K562 (cell line): Measurements from ENCODE around the gene CASKIN2. TPM values are rescaled to one million over a fixed set of nuclear protein-coding genes. Genes with fewer than 3 reads are reported as not detected.

Experiments
- CREM ChIP-seq: IDR thresholded peaks from 2 replicates; pipeline ENCODE4 v1.6.1; 2014; ENCODE audit warnings: antibody characterized with exemption, low read depth
- EGR1 ChIP-seq: fragments of 450-650 bp; conservative IDR thresholded peaks from 2 replicates; pipeline ENCODE4 v1.6.1; 2017; ENCODE audit warnings: mild to moderate bottlenecking
- JUND ChIP-seq, 2 experiments: IDR thresholded peaks; 2 replicates in 1 of 2; 3 replicates in 1 of 2; pipeline ENCODE4 v1.6.1; 2011; ENCODE audit warnings: borderline replicate concordance in 2 of 2, low read depth in 2 of 2, low read length in 2 of 2, improper control_type of control experiment in 1 of 2, missing biosample characterization in 1 of 2, missing genetic modification characterization in 1 of 2, missing genetic modification reagents in 1 of 2
- MAFG ChIP-seq: fragments of 450-650 bp; conservative IDR thresholded peaks from 2 replicates; pipeline ENCODE4 v1.6.1; 2016; ENCODE audit warnings: missing genetic modification characterization, missing compliant biosample characterization
- REST ChIP-seq, 2 experiments: fragments of 450-650 bp; formaldehyde crosslinking in 1 of 2; IDR thresholded peaks; 2 replicates each; pipeline versions ENCODE4 v1.4.0 to v1.6.1; 2014 to 2020; ENCODE audit warnings: mild to moderate bottlenecking in 2 of 2, borderline replicate concordance in 1 of 2, low read depth in 1 of 2
- SIX5 ChIP-seq, 2 experiments: IDR thresholded peaks; 2 replicates each; pipeline ENCODE4 v1.6.1; 2011; ENCODE audit warnings: low read length in 2 of 2, borderline replicate concordance in 1 of 2, low read depth in 1 of 2, mild to moderate bottlenecking in 1 of 2, moderate library complexity in 1 of 2; ENCODE audit not compliant: insufficient read depth in 1 of 2
- SPI1 ChIP-seq: IDR thresholded peaks from 2 replicates; pipeline ENCODE4 v1.6.1; 2011; ENCODE audit warnings: low read depth, low read length, control low read depth, borderline replicate concordance
- TBL1XR1 ChIP-seq, 2 experiments: IDR thresholded peaks; 2 replicates each; pipeline ENCODE4 v1.6.1; 2012; ENCODE audit warnings: improper control_type of control experiment in 2 of 2, low read length in 2 of 2, mild to moderate bottlenecking in 1 of 2
- ZNF133 ChIP-seq: fragments of 250-450 bp; sonication (Bioruptor Pico); IDR thresholded peaks from 2 replicates; pipeline ENCODE4 v1.4.0; 2020; ENCODE audit warnings: mild to moderate bottlenecking
- ZNF282 ChIP-seq: sonication (generic); formaldehyde crosslinking; IDR thresholded peaks from 2 replicates; pipeline ENCODE4 v1.8.1; 2023; ENCODE audit warnings: missing genetic modification reagents
- ZZZ3 ChIP-seq: fragments of 450-650 bp; IDR thresholded peaks from 2 replicates; pipeline ENCODE4 v1.6.1; 2016; ENCODE audit warnings: antibody characterized with exemption, mild to moderate bottlenecking, moderate library complexity
- polyA plus RNA-seq, 8 experiments: library from polyadenylated mRNA; depleted of rRNA in 4 of 8; stranded (reverse) in 5 of 8; unstranded in 3 of 8; fragments of >200 nt; fragmentation: Nextera tagmentation in 2 of 8; fragmentation: Illumina TruSeq in 1 of 8; extraction: Ambion mirVana in 2 of 8; extraction: Trizol in 1 of 8; gene quantifications; 2 replicates each; pipeline versions ENCODE4 v1.2.1 to v1.2.3, GENCODE V29; 2011 to 2014; ENCODE audit warnings: inconsistent platforms in 1 of 8, missing spikeins in 1 of 8
- total RNA-seq, 7 experiments: library from RNA; depleted of rRNA in 6 of 7; stranded (reverse); fragments of >200 nt in 6 of 7; fragmentation: Illumina TruSeq in 2 of 7; extraction: Trizol in 2 of 7; gene quantifications; 2 replicates each; pipeline versions ENCODE4 v1.2.1 to v1.2.3, GENCODE V29; 2011 to 2021; ENCODE audit warnings: low replicate concordance in 1 of 7
- TF ChIP-seq, protein P1 (sequence below): sonication (generic); formaldehyde crosslinking; IDR thresholded peaks from 2 replicates; pipeline ENCODE4 v1.8.1; 2022; ENCODE audit warnings: missing genetic modification reagents
- TF ChIP-seq, protein P2 (sequence below), 3 experiments: IDR thresholded peaks in 2 of 3; conservative IDR thresholded peaks in 1 of 3; 2 replicates each; pipeline ENCODE4 v1.5.1; 2011 to 2012; ENCODE audit warnings: low read length in 3 of 3, mild to moderate bottlenecking in 3 of 3, control low read depth in 2 of 3, improper control_type of control experiment in 1 of 3, inconsistent platforms in 1 of 3, low read depth in 1 of 3, mixed read lengths in 1 of 3, moderate library complexity in 1 of 3; ENCODE audit not compliant: insufficient read depth in 2 of 3

CASKIN2 gene
- total and polyA plus RNA-seq, 9 of the 15 experiments (the other 6 are each of a cell fraction or from before 2014, with no cell fraction given), result 0.01 to 12.2 (median 2.1) TPM

DNA sequence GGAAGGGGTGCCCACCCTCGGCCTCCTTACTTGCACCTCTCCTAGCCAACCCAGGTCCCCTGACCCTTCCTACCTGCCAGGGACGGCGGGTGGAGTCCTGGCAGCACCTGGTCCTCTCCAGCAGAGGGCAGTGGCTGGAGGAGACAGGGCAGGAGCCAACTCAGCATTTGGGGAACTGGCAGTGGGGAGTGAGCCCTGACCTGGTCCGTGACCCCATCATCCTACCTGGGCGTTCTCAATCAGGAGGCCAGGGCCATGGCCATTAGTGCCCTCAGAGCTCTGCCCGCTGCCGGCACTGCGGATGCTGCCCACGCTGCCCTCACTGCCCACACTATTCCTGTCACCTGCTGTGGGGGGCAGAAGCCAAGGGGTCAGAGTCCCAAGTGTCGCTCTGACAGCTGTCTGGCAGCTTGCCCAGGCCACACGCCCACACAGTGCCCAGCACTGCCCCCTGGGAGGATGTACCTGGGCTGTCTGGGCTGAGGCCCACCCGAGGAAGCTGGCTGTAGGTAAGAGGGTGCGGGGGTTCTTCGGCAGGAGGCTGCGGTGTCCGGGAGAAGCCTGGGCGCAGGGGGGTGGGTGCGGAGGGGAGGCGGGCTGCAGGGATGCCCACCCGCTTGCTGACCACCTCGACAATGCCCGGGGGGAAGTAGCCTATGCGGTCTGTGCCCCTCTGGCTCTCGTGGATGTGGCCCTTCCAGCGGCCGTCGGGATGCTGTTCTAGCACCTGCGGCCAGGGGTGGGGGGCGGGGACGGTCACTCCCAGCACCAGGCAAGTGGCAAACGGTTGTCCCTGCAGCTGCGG, 10.8 kb downstream of the CASKIN2 start (continued):
- TF ChIP-seq, protein P1, sequence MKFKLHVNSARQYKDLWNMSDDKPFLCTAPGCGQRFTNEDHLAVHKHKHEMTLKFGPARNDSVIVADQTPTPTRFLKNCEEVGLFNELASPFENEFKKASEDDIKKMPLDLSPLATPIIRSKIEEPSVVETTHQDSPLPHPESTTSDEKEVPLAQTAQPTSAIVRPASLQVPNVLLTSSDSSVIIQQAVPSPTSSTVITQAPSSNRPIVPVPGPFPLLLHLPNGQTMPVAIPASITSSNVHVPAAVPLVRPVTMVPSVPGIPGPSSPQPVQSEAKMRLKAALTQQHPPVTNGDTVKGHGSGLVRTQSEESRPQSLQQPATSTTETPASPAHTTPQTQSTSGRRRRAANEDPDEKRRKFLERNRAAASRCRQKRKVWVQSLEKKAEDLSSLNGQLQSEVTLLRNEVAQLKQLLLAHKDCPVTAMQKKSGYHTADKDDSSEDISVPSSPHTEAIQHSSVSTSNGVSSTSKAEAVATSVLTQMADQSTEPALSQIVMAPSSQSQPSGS (CRISPR knock-in tag), result no peak
- TF ChIP-seq MAFG (tag) (peak; percentile 53; the same call in 1 of the 2 replicates), ZNF133 (CRISPR knock-in tag) (no peak), JUND (IDR thresholded peaks at IDR 0.05; ENCODE audit: borderline replicate concordance, low read depth, low read length) (no peak), JUND (tag; IDR thresholded peaks at IDR 0.05; ENCODE audit: borderline replicate concordance, low read depth, low read length) (no peak), SPI1 (peak; percentile 55), ZNF282 (CRISPR knock-in tag) (no peak), ZZZ3 (no peak), SIX5 (IDR thresholded peaks at IDR 0.05; ENCODE audit: borderline replicate concordance in 1 of 2, insufficient read depth in 1 of 2, low read depth in 1 of 2, low read length in 2 of 2) (no peak), TBL1XR1 (IDR thresholded peaks at IDR 0.05; ENCODE audit: low read length in 2 of 2) (no peak), EGR1 (peak; percentile 25; the same call in 1 of the 2 replicates), REST (IDR thresholded peaks at IDR 0.05; ENCODE audit: borderline replicate concordance) (peak; percentile 54; the same call in 1 of the 2 replicates), REST (CRISPR knock-in tag; IDR thresholded peaks at IDR 0.05; ENCODE audit: low read depth) (no peak), CREM (no peak)
- TF ChIP-seq, protein P2, sequence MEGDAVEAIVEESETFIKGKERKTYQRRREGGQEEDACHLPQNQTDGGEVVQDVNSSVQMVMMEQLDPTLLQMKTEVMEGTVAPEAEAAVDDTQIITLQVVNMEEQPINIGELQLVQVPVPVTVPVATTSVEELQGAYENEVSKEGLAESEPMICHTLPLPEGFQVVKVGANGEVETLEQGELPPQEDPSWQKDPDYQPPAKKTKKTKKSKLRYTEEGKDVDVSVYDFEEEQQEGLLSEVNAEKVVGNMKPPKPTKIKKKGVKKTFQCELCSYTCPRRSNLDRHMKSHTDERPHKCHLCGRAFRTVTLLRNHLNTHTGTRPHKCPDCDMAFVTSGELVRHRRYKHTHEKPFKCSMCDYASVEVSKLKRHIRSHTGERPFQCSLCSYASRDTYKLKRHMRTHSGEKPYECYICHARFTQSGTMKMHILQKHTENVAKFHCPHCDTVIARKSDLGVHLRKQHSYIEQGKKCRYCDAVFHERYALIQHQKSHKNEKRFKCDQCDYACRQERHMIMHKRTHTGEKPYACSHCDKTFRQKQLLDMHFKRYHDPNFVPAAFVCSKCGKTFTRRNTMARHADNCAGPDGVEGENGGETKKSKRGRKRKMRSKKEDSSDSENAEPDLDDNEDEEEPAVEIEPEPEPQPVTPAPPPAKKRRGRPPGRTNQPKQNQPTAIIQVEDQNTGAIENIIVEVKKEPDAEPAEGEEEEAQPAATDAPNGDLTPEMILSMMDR (IDR thresholded peaks at IDR 0.05 in 2 of 3, conservative IDR thresholded peaks at IDR 0.05 in 1 of 3; ENCODE audit: insufficient read depth in 2 of 3, low read depth in 1 of 3, low read length in 3 of 3), result peak; percentile 75 to 84 (median 76)
